GM19468 (cell line): ENCODE data around the gene MSI2.

Source experiments
- ATAC-seq: cut with Tn5 transposase; IDR thresholded peaks from one replicate; pipeline ENCODE4 v1.9.1; 2021; ENCODE audit warnings: mild to moderate bottlenecking, moderate library complexity, moderate number of reproducible peaks; ENCODE audit not compliant: unreplicated experiment; ENCODE audit errors: extremely low read depth

MSI2 gene

DNA sequence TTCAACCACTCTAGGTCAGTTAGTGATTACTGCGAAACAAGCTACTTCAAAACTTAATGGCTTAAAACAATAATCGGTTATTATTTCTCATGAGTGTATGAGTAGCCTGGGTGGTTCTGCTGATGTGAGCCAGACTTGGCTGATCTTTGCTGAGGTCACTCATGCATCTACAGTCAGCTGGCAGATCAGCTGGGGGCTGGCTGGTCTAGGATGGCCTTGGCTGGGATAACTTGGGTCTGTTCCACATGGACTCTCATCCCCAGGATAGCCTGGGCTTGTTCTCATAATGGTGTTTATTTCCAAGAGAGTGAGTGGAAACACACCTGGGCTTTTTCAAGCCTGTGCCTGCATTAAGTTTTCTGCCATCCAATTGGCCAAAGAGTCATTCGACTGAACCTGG, 475.7 kb downstream of the MSI2 start:
- no peak for ATAC-seq

DNA sequence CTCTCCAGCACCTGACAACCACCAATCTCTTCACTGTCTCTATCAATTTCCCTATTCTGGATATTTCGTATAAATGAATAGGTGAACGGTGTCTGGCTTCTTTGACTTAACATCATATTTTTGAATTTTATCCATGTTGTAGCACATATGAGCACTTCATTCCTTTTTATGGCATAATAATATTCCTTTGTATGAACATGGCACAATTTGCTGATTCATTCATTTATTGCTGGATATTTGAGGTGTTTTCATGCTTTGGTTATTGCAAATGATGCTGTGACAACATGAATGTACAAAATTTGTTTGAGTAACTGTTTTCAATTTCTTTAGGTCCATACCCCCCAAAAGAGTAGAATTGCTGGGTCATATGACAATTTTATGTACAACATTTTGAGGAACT, 476.8 kb downstream of the MSI2 start:
- ATAC-seq, result no peak
